Measurements from ENCODE around the gene PDE1C.
"Not testable (repeated sequence)": the region's sequence is repeated elsewhere in the genome, so short reads cannot be mapped to it uniquely, and the experiment has no call there.

PDE1C gene

DNA sequence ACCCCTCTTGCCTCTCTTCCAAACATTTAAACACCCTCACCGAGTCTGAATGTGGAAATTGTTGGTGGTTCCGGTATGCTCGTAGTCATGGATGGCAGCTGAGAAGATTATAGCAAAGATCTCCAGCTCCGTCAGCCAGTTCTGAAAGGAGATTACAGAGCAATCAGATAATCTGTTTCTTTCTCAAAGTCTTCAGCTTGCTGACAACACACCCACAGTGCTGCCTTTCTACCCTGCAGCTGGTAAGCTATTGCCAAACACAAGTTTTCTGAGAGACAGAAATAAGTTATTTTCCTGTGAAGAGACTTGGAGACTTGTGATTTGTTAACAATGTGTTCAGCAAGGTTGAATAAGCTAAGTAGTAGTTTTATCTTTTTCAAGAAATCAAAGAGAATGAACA, 219.6 kb downstream of the PDE1C start:
- Histone ChIP-seq H3K36me3 (ENCODE audit: control insufficient read depth in 1 of 2, insufficient read depth in 2 of 2, low read length in 2 of 2) (no peaks in the 10 kb centered on the region), H3K4me3 (ENCODE audit: low read depth in 1 of 2, low read length in 2 of 2) (no peak overlapping the region), H3K4me1 (ENCODE audit: control insufficient read depth in 1 of 2, insufficient read depth in 2 of 2, low read length in 2 of 2) (peaks cover 0 to 3% of the 10 kb centered on the region in 2 donors), H3K27ac (ENCODE audit: low read depth, low read length) (no peak overlapping the region), H3K27me3 (ENCODE audit: control insufficient read depth in 1 of 2, insufficient read depth in 2 of 2, low read length in 2 of 2) (no peaks in the 10 kb centered on the region), H3K9ac (ENCODE audit: low read depth in 1 of 2, low read length in 2 of 2) (no peak overlapping the region), H3K9me3 (ENCODE audit: control insufficient read depth in 1 of 2, low read length in 2 of 2) (no peaks in the 10 kb centered on the region)

GRCh38 chr7:31850066-31850465, 220.1 kb downstream of the PDE1C start:
- H3K27ac ChIP-seq (ENCODE audit: low read depth, low read length): no peak overlapping the region
- H3K4me1 ChIP-seq (ENCODE audit: control insufficient read depth in 1 of 2, insufficient read depth in 2 of 2, low read length in 2 of 2): peaks cover 0 to 2% of the 10 kb centered on the region in 2 donors
- peaks cover 0 to 3% of the 10 kb centered on the region in 2 donors for H3K36me3 ChIP-seq (ENCODE audit: control insufficient read depth in 1 of 2, insufficient read depth in 2 of 2, low read length in 2 of 2)
- peaks cover 2% of the 10 kb centered on the region in 2 donors for H3K9me3 ChIP-seq (ENCODE audit: control insufficient read depth in 1 of 2, low read length in 2 of 2)
- no peaks in the 10 kb centered on the region for H3K27me3 ChIP-seq (ENCODE audit: control insufficient read depth in 1 of 2, insufficient read depth in 2 of 2, low read length in 2 of 2)
- no peak overlapping the region for H3K4me3 ChIP-seq (ENCODE audit: low read depth in 1 of 2, low read length in 2 of 2)
- no peak overlapping the region for H3K9ac ChIP-seq (ENCODE audit: low read depth in 1 of 2, low read length in 2 of 2)

GRCh38 chr7:31835471-31835870, 234.7 kb downstream of the PDE1C start:
- no peak overlapping the region for H3K9ac ChIP-seq (ENCODE audit: low read depth in 1 of 2, low read length in 2 of 2)
- no peak overlapping the region for H3K27ac ChIP-seq (ENCODE audit: low read depth, low read length)
- no peaks in the 10 kb centered on the region for H3K27me3 ChIP-seq (ENCODE audit: control insufficient read depth in 1 of 2, insufficient read depth in 2 of 2, low read length in 2 of 2)
- no peaks in the 10 kb centered on the region for H3K4me1 ChIP-seq (ENCODE audit: control insufficient read depth in 1 of 2, insufficient read depth in 2 of 2, low read length in 2 of 2)
- H3K4me3 ChIP-seq (ENCODE audit: low read depth in 1 of 2, low read length in 2 of 2): no peak overlapping the region
- no peaks in the 10 kb centered on the region for H3K36me3 ChIP-seq (ENCODE audit: control insufficient read depth in 1 of 2, insufficient read depth in 2 of 2, low read length in 2 of 2)
- H3K9me3 ChIP-seq (ENCODE audit: control insufficient read depth in 1 of 2, low read length in 2 of 2): no peaks in the 10 kb centered on the region

DNA sequence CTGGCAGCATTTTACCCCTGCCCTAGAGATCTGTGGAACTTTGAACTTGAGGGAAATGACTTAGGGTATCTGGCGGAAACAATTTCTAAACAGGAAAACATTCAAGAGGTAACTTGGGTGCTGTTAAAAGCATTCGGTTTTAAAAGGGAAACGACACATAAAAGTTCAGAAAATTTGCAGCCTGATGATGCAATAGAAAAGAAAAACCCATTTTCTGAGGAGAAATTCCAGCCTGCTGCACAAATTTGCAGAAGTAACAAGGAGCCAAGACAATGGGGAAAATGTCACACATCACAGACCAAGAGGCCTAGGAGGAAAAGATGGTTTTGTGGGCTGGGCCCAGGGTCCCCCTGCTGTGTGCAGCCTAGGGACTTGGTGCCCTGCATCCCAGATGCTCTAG, 236.6 kb downstream of the PDE1C start:
- not testable (repeated sequence) for H3K9me3 ChIP-seq (ENCODE audit: control insufficient read depth in 1 of 2, low read length in 2 of 2); H3K27me3 ChIP-seq (ENCODE audit: control insufficient read depth in 1 of 2, insufficient read depth in 2 of 2, low read length in 2 of 2); H3K9ac ChIP-seq (ENCODE audit: low read depth in 1 of 2, low read length in 2 of 2); H3K4me1 ChIP-seq (ENCODE audit: control insufficient read depth in 1 of 2, insufficient read depth in 2 of 2, low read length in 2 of 2); H3K4me3 ChIP-seq (ENCODE audit: low read depth in 1 of 2, low read length in 2 of 2); H3K36me3 ChIP-seq (ENCODE audit: control insufficient read depth in 1 of 2, insufficient read depth in 2 of 2, low read length in 2 of 2); H3K27ac ChIP-seq (ENCODE audit: low read depth, low read length)

- H3K27ac ChIP-seq (ENCODE audit: low read depth, low read length): no peak overlapping the region
- H3K9ac ChIP-seq (ENCODE audit: low read depth in 1 of 2, low read length in 2 of 2): no peak overlapping the region
- H3K27me3 ChIP-seq (ENCODE audit: control insufficient read depth in 1 of 2, insufficient read depth in 2 of 2, low read length in 2 of 2): no peaks in the 10 kb centered on the region
- no peaks in the 10 kb centered on the region for H3K36me3 ChIP-seq (ENCODE audit: control insufficient read depth in 1 of 2, insufficient read depth in 2 of 2, low read length in 2 of 2)
- H3K4me3 ChIP-seq (ENCODE audit: low read depth in 1 of 2, low read length in 2 of 2): no peak overlapping the region
- H3K4me1 ChIP-seq (ENCODE audit: control insufficient read depth in 1 of 2, insufficient read depth in 2 of 2, low read length in 2 of 2): no peaks in the 10 kb centered on the region
- H3K9me3 ChIP-seq (ENCODE audit: control insufficient read depth in 1 of 2, low read length in 2 of 2): no peaks in the 10 kb centered on the region
These were observed 241.7 kb downstream of the PDE1C start for GRCh38 chr7:31828520-31828919.

GRCh38 chr7:31825576-31825975, 244.6 kb downstream of the PDE1C start:
- no peaks in the 10 kb centered on the region for H3K9me3 ChIP-seq (ENCODE audit: control insufficient read depth in 1 of 2, low read length in 2 of 2)
- H3K27me3 ChIP-seq (ENCODE audit: control insufficient read depth in 1 of 2, insufficient read depth in 2 of 2, low read length in 2 of 2): no peaks in the 10 kb centered on the region
- no peaks in the 10 kb centered on the region for H3K36me3 ChIP-seq (ENCODE audit: control insufficient read depth in 1 of 2, insufficient read depth in 2 of 2, low read length in 2 of 2)
- H3K4me3 ChIP-seq (ENCODE audit: low read depth in 1 of 2, low read length in 2 of 2): no peak overlapping the region
- H3K4me1 ChIP-seq (ENCODE audit: control insufficient read depth in 1 of 2, insufficient read depth in 2 of 2, low read length in 2 of 2): no peaks in the 10 kb centered on the region
- no peak overlapping the region for H3K9ac ChIP-seq (ENCODE audit: low read depth in 1 of 2, low read length in 2 of 2)
- H3K27ac ChIP-seq (ENCODE audit: low read depth, low read length): no peak overlapping the region

- Histone ChIP-seq H3K4me1 (ENCODE audit: control insufficient read depth in 1 of 2, insufficient read depth in 2 of 2, low read length in 2 of 2) (no peaks in the 10 kb centered on the region), H3K36me3 (ENCODE audit: control insufficient read depth in 1 of 2, insufficient read depth in 2 of 2, low read length in 2 of 2) (no peaks in the 10 kb centered on the region), H3K27me3 (ENCODE audit: control insufficient read depth in 1 of 2, insufficient read depth in 2 of 2, low read length in 2 of 2) (no peaks in the 10 kb centered on the region), H3K9ac (ENCODE audit: low read depth in 1 of 2, low read length in 2 of 2) (no peak overlapping the region), H3K9me3 (ENCODE audit: control insufficient read depth in 1 of 2, low read length in 2 of 2) (no peaks in the 10 kb centered on the region), H3K27ac (ENCODE audit: low read depth, low read length) (no peak overlapping the region), H3K4me3 (ENCODE audit: low read depth in 1 of 2, low read length in 2 of 2) (no peak overlapping the region)
These were observed 251.2 kb downstream of the PDE1C start for GRCh38 chr7:31819031-31819430.

DNA sequence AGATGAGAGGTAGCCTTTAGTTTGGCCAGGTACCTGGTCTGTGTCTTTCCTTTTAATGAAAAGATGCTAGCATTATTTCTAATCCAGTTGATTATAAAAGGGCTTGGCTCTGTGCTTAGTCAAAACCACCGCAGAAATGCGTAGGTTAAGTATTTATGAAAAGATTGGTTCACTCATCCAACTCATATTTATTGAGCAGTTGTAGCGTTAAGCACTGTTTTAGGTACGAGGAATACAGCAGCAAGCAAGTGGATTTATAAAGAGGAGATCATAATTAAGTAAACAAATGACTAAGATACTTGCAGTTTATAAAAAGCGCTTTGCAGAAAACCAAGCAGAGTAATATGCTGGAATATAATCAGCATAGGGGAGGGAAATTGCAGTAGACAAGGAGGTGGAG, 253.4 kb downstream of the PDE1C start:
- no peak overlapping the region for H3K27ac ChIP-seq (ENCODE audit: low read depth, low read length)
- H3K9me3 ChIP-seq (ENCODE audit: control insufficient read depth in 1 of 2, low read length in 2 of 2): no peaks in the 10 kb centered on the region
- H3K4me1 ChIP-seq (ENCODE audit: control insufficient read depth in 1 of 2, insufficient read depth in 2 of 2, low read length in 2 of 2): peaks cover 0 to 5% of the 10 kb centered on the region in 2 donors
- H3K36me3 ChIP-seq (ENCODE audit: control insufficient read depth in 1 of 2, insufficient read depth in 2 of 2, low read length in 2 of 2): no peaks in the 10 kb centered on the region
- no peak overlapping the region for H3K4me3 ChIP-seq (ENCODE audit: low read depth in 1 of 2, low read length in 2 of 2)
- H3K9ac ChIP-seq (ENCODE audit: low read depth in 1 of 2, low read length in 2 of 2): no peak overlapping the region
- H3K27me3 ChIP-seq (ENCODE audit: control insufficient read depth in 1 of 2, insufficient read depth in 2 of 2, low read length in 2 of 2): no peaks in the 10 kb centered on the region

DNA sequence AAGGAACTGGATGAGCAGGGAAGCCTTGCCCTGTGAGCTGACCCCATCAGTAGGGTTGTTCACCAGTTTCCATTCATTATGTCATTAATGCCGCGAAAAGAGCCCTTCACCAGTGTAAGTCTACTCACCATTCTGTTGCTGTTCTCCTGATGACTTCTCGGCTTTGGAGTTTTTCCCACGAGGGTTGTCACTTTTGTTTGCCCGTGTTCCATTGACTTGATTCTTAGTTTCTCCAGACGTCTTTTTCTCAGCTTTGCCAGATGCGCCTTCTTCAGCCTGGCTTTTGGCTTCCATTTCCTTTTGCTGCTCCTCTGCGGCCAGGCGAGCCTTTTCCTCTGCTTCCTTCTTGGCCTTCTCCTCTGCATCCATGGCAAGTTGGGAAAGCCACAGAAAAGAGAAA, 254.4 kb downstream of the PDE1C start:
- H3K36me3 ChIP-seq (ENCODE audit: control insufficient read depth in 1 of 2, insufficient read depth in 2 of 2, low read length in 2 of 2): no peaks in the 10 kb centered on the region
- H3K4me1 ChIP-seq (ENCODE audit: control insufficient read depth in 1 of 2, insufficient read depth in 2 of 2, low read length in 2 of 2): peaks cover 0 to 9% of the 10 kb centered on the region in 2 donors
- H3K9ac ChIP-seq (ENCODE audit: low read depth in 1 of 2, low read length in 2 of 2): no peak overlapping the region
- no peak overlapping the region for H3K27ac ChIP-seq (ENCODE audit: low read depth, low read length)
- H3K4me3 ChIP-seq (ENCODE audit: low read depth in 1 of 2, low read length in 2 of 2): no peak overlapping the region
- no peaks in the 10 kb centered on the region for H3K27me3 ChIP-seq (ENCODE audit: control insufficient read depth in 1 of 2, insufficient read depth in 2 of 2, low read length in 2 of 2)
- no peaks in the 10 kb centered on the region for H3K9me3 ChIP-seq (ENCODE audit: control insufficient read depth in 1 of 2, low read length in 2 of 2)

DNA sequence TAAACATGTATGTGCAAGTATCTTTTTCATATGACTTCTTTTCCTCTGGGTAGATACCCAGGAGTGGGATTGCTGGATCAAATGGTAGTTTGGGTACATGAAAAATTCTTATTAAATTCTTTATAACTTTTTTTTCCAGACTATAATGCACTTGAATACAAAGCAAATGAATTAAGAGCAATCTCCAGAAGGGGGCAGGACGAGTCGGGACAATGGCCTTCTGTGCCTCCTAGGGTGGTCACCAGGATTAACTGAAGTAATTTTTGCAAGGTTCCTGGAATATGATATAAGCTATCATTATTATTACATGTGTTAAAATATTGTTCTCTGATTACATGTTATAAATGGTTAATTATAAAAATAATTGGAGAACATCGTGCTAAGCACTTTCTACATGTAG, 256.0 kb downstream of the PDE1C start:
- Histone ChIP-seq H3K9me3 (ENCODE audit: control insufficient read depth in 1 of 2, low read length in 2 of 2) (no peaks in the 10 kb centered on the region), H3K4me1 (ENCODE audit: control insufficient read depth in 1 of 2, insufficient read depth in 2 of 2, low read length in 2 of 2) (peaks cover 0 to 9% of the 10 kb centered on the region in 2 donors), H3K36me3 (ENCODE audit: control insufficient read depth in 1 of 2, insufficient read depth in 2 of 2, low read length in 2 of 2) (no peaks in the 10 kb centered on the region), H3K9ac (ENCODE audit: low read depth in 1 of 2, low read length in 2 of 2) (no peak overlapping the region), H3K27ac (ENCODE audit: low read depth, low read length) (no peak overlapping the region), H3K4me3 (ENCODE audit: low read depth in 1 of 2, low read length in 2 of 2) (no peak overlapping the region), H3K27me3 (ENCODE audit: control insufficient read depth in 1 of 2, insufficient read depth in 2 of 2, low read length in 2 of 2) (no peaks in the 10 kb centered on the region)

Measured in duodenal mucosa (tissue), 2 donors.